Endothelial cell of umbilical vein (primary cell): ENCODE results near the gene EML6. TPM values are rescaled to one million over a fixed set of nuclear protein-coding genes. Genes with fewer than 3 reads are reported as not detected.

Experiments
- BruUV-seq: library from RNA; stranded (reverse); fragments of 400-500 nt; replicated peaks from 2 replicates; lab custom pipeline; 2021; lab: Mats Ljungman, UMichigan
- CTCF ChIA-PET: fragments of 300-600, 350-600 bp; sonication (Branson Sonifier 250); formaldehyde crosslinking; loops from one replicate; lab custom pipeline; 2021; ENCODE audit warnings: antibody characterized with exemption, inconsistent platforms; lab: Charles Lee
- POLR2A ChIA-PET: fragments of 300-600, 350-600 bp; sonication (Branson Sonifier 250); formaldehyde crosslinking; loops from one replicate; lab custom pipeline; 2021; ENCODE audit warnings: antibody characterized with exemption, inconsistent platforms; lab: Charles Lee
- DNase-seq: peaks from one replicate; pipeline ENCODE4 v3.0.0-alpha.2; 2011; ENCODE audit warnings: low read depth, low spot score
- FAIRE-seq: peaks from 2 replicates; lab custom pipeline; 2011; peaks lifted over from hg19 to GRCh38; lab: Jason Lieb, UNC
- H2AFZ ChIP-seq: 2 replicates; pipeline ENCODE4 v1.6.0; 2012; ENCODE audit warnings: low read depth, low read length, control low read depth, inconsistent platforms
- H3K27ac ChIP-seq: 2 replicates; pipeline ENCODE4 v1.5.1; 2011; ENCODE audit warnings: low read depth, mild to moderate bottlenecking, control low read depth, low read length, moderate library complexity; ENCODE audit not compliant: insufficient read depth
- H3K27me3 ChIP-seq, 2 experiments: 2 replicates each; pipeline versions ENCODE4 v1.6.0 to v1.6.1; 2011; ENCODE audit warnings: low read length in 2 of 2, mixed read lengths in 1 of 2; ENCODE audit not compliant: control insufficient read depth in 2 of 2, insufficient read depth in 2 of 2
- H3K36me3 ChIP-seq, 2 experiments: 2 replicates in 1 of 2; 3 replicates in 1 of 2; pipeline ENCODE4 v1.5.1; 2011; ENCODE audit warnings: low read length in 2 of 2, mild to moderate bottlenecking in 1 of 2, moderate library complexity in 1 of 2; ENCODE audit not compliant: control insufficient read depth in 2 of 2, insufficient read depth in 2 of 2; ENCODE audit errors: extremely low read depth in 1 of 2
- H3K4me1 ChIP-seq: 3 replicates; pipeline ENCODE4 v1.5.1; 2011; ENCODE audit warnings: mild to moderate bottlenecking, low read length; ENCODE audit not compliant: control insufficient read depth, insufficient read depth; ENCODE audit errors: extremely low read depth
- H3K4me2 ChIP-seq: 2 replicates; pipeline ENCODE4 v1.6.1; 2011; ENCODE audit warnings: low read length, control low read depth, mixed read lengths; ENCODE audit not compliant: insufficient read depth
- H3K4me3 ChIP-seq, 3 experiments: fragments of 200-600 bp in 1 of 3; sonication (generic), shearing (Covaris generic) in 1 of 3; replicated peaks in 1 of 3; 2 replicates each; pipeline ENCODE4 v1.5.1; 2011 to 2016; ENCODE audit warnings: control low read depth in 3 of 3, low read length in 3 of 3, mild to moderate bottlenecking in 2 of 3, inconsistent platforms in 1 of 3, low read depth in 1 of 3, moderate library complexity in 1 of 3; ENCODE audit not compliant: insufficient read depth in 1 of 3
- H3K79me2 ChIP-seq: 2 replicates; pipeline ENCODE4 v1.6.0; 2012; ENCODE audit warnings: low read length, inconsistent platforms; ENCODE audit not compliant: control insufficient read depth, insufficient read depth
- H3K9ac ChIP-seq: replicated peaks from 2 replicates; pipeline ENCODE3; 2011; ENCODE audit warnings: low read length, control low read depth; ENCODE audit not compliant: insufficient read depth; ENCODE audit errors: extremely low read depth
- H3K9me1 ChIP-seq: replicated peaks from 3 replicates; pipeline ENCODE4 v1.6.0; 2011; ENCODE audit warnings: mild to moderate bottlenecking, low read length; ENCODE audit not compliant: control insufficient read depth, insufficient read depth; ENCODE audit errors: extremely low read depth
- H3K9me3 ChIP-seq: replicated peaks from 2 replicates; pipeline ENCODE4 v1.5.1; 2012; ENCODE audit warnings: low read length, inconsistent platforms; ENCODE audit not compliant: control insufficient read depth, insufficient read depth
- H4K20me1 ChIP-seq: replicated peaks from 2 replicates; pipeline ENCODE3; 2011; ENCODE audit warnings: mild to moderate bottlenecking, low read length; ENCODE audit not compliant: control insufficient read depth, insufficient read depth; ENCODE audit errors: extremely low read depth
- CTCF ChIP-seq, 2 donors: IDR thresholded peaks; 1 replicate in 1 of 2; 2 replicates in 1 of 2; pipeline ENCODE4 v1.5.1; 2011; ENCODE audit warnings: low read length in 2 of 2, mild to moderate bottlenecking in 2 of 2, moderate library complexity in 2 of 2, control low read depth in 1 of 2, inconsistent platforms in 1 of 2, low read depth in 1 of 2; ENCODE audit not compliant: insufficient read depth in 1 of 2; ENCODE audit errors: extremely low read depth in 1 of 2
- EZH2 ChIP-seq: IDR thresholded peaks from 2 replicates; pipeline ENCODE4 v1.6.1; 2012; ENCODE audit warnings: borderline replicate concordance, low read depth, mild to moderate bottlenecking, moderate library complexity, low read length, inconsistent platforms; ENCODE audit not compliant: severe bottlenecking
- FOS ChIP-seq: IDR thresholded peaks from 2 replicates; pipeline ENCODE4 v1.6.1; 2011; ENCODE audit warnings: mild to moderate bottlenecking, low read length, moderate library complexity, borderline replicate concordance; ENCODE audit not compliant: insufficient read depth
- GATA2 ChIP-seq: IDR thresholded peaks from 2 replicates; pipeline ENCODE4 v1.7.0; 2011; ENCODE audit warnings: low read depth, mild to moderate bottlenecking, moderate library complexity, mixed read lengths, low read length; ENCODE audit not compliant: insufficient read length, insufficient read depth
- JUN ChIP-seq: IDR thresholded peaks from 2 replicates; pipeline ENCODE4 v1.6.1; 2011; ENCODE audit warnings: borderline replicate concordance, low read depth; ENCODE audit not compliant: insufficient read length, insufficient read depth
- MAX ChIP-seq: IDR thresholded peaks from 2 replicates; pipeline ENCODE4 v1.6.1; 2011; ENCODE audit not compliant: insufficient read depth, insufficient read length
- MYC ChIP-seq: IDR thresholded peaks from one replicate; pipeline ENCODE4 v1.6.1; 2011; ENCODE audit warnings: mild to moderate bottlenecking, low read depth, low read length
- POLR2A ChIP-seq: IDR thresholded peaks from 2 replicates; pipeline ENCODE4 v1.6.1; 2012; ENCODE audit warnings: low read depth, mild to moderate bottlenecking, control low read depth, low read length
- POLR2AphosphoS5 ChIP-seq: IDR thresholded peaks from 2 replicates; pipeline ENCODE4 v1.6.1; 2012; ENCODE audit warnings: low read depth, mild to moderate bottlenecking, control low read depth, low read length, moderate library complexity; ENCODE audit not compliant: insufficient read depth
- dilution Hi-C: fragments of 300-500 bp; cut with MboI; formaldehyde crosslinking; loops from one replicate; pipeline ENCODE4 v1.15.0; 2019; ENCODE audit warnings: low sequenced_read_pairs; ENCODE audit not compliant: extremely low pct_ligation_motif_present
- intact Hi-C: fragments of 100-400 bp; cut with micrococcal nuclease; formaldehyde crosslinking; loops from one replicate; pipeline ENCODE4 v1.10.0; 2022
- polyA plus RNA-seq, 4 experiments: library from polyadenylated mRNA; depleted of rRNA in 3 of 4; stranded (reverse) in 3 of 4; unstranded in 1 of 4; fragments of >200 nt; gene quantifications; 2 replicates each; pipeline versions ENCODE4 v1.2.1 to v1.2.3, GENCODE V29; 2011 to 2012; ENCODE audit warnings: missing spikeins in 1 of 4
- total RNA-seq: library from RNA; stranded (reverse); gene quantifications from 2 replicates; pipeline ENCODE4 v1.2.3, GENCODE V29; 2021

The EML6 gene
- total and polyA plus RNA-seq, 2 donors (not counting 3 experiments of a cell fraction or from before 2014, with no cell fraction given) = 0.79 to 2.1 TPM

GRCh38 chr2:54726940-54727339 lies 3.5 kb downstream of the EML6 start:
- Histone ChIP-seq H3K36me3 (no peaks in the 10 kb centered on the region), H3K27ac (no peak overlapping the region), H3K27me3 (peaks cover 6 to 11% of the 10 kb centered on the region in 2 experiments), H3K79me2 (no peaks in the 10 kb centered on the region), H3K4me3 (no peak overlapping the region), H2AFZ (no peak overlapping the region), H3K9me1 (no peaks in the 10 kb centered on the region), H3K9ac (no peak overlapping the region), H3K4me2 (no peak overlapping the region), H4K20me1 (no peaks in the 10 kb centered on the region), H3K4me1 (peaks cover 28% of the 10 kb centered on the region), H3K9me3 (no peaks in the 10 kb centered on the region)
- ChIA-PET CTCF (interaction anchor here (1.1 to 2.4 kb wide), 2 partner anchors 23 to 112 kb away, joined by 3 to 16 read pairs; no protein-coding TSS in a partner anchor), POLR2A (no interaction called here)
- DNase-seq (no peak), FAIRE-seq (no peak)
- dilution Hi-C loops (no loop called here), intact Hi-C loops (loop anchor here (10.0 kb wide), 1 partner anchor 318 kb away; no protein-coding TSS in a partner anchor)
- BruUV-seq = no TSS peak
- TF ChIP-seq MAX (no peak), GATA2 (no peak), FOS (no peak), MYC (no peak), CTCF (IDR thresholded peaks at IDR 0.05; ENCODE audit: extremely low read depth in 1 of 2, insufficient read depth in 1 of 2, low read depth in 1 of 2, low read length in 2 of 2) (no peak), POLR2AphosphoS5 (no peak), EZH2 (no peak), JUN (no peak), POLR2A (no peak)
